Stimulated activated memory B cell treated with anti-CD40 and anti-IgM and Interleukin-4, amounts not matched to agents 10 μg/mL and 1 μg/mL and 100 μg/mL, for 72 hours (primary cell): ENCODE results near the gene MBOAT2.

Experiments used
- ATAC-seq: fragments of 150-1000 bp; cut with Tn5 transposase; 2 replicates; pipeline ENCODE4 v1.10.0; 2021
- H3K27ac Mint-ChIP-seq: one replicate; pipeline ENCODE4 v1.8.0; 2022; ENCODE audit warnings: mild to moderate bottlenecking, mixed read lengths
- H3K27me3 Mint-ChIP-seq: one replicate; pipeline ENCODE4 v1.8.0; 2022; ENCODE audit warnings: mixed read lengths
- H3K36me3 Mint-ChIP-seq: one replicate; pipeline ENCODE4 v1.8.0; 2022; ENCODE audit warnings: mixed read lengths
- H3K4me1 Mint-ChIP-seq: one replicate; pipeline ENCODE4 v1.8.0; 2022; ENCODE audit warnings: mixed read lengths
- H3K4me3 Mint-ChIP-seq: one replicate; pipeline ENCODE4 v1.8.0; 2022; ENCODE audit warnings: mild to moderate bottlenecking, moderate library complexity, mixed read lengths
- H3K9me3 Mint-ChIP-seq: one replicate; pipeline ENCODE4 v1.8.0; 2022; ENCODE audit warnings: mixed read lengths

The MBOAT2 gene

GRCh38 chr2:8858910-8859309, 144.6 kb downstream of the MBOAT2 start:
- Mint-ChIP-seq H3K9me3 (no peaks in the 10 kb centered on the region), H3K36me3 (no peaks in the 10 kb centered on the region), H3K4me1 (no peaks in the 10 kb centered on the region), H3K27ac (no peak overlapping the region), H3K4me3 (no peak overlapping the region), H3K27me3 (no peaks in the 10 kb centered on the region)
- ATAC-seq = no peak

- Mint-ChIP-seq H3K27ac (no peak overlapping the region), H3K9me3 (no peaks in the 10 kb centered on the region), H3K36me3 (no peaks in the 10 kb centered on the region), H3K27me3 (no peaks in the 10 kb centered on the region), H3K4me1 (no peaks in the 10 kb centered on the region), H3K4me3 (no peak overlapping the region)
- no peak for ATAC-seq
Observed at GRCh38 chr2:8858264-8858663, 145.2 kb downstream of the MBOAT2 start.

- Mint-ChIP-seq H3K36me3 (no peaks in the 10 kb centered on the region), H3K9me3 (no peaks in the 10 kb centered on the region), H3K4me1 (no peaks in the 10 kb centered on the region), H3K27ac (no peak overlapping the region), H3K27me3 (no peaks in the 10 kb centered on the region), H3K4me3 (no peak overlapping the region)
- ATAC-seq = no peak
Observed at GRCh38 chr2:8857709-8858108, 145.8 kb downstream of the MBOAT2 start.

DNA sequence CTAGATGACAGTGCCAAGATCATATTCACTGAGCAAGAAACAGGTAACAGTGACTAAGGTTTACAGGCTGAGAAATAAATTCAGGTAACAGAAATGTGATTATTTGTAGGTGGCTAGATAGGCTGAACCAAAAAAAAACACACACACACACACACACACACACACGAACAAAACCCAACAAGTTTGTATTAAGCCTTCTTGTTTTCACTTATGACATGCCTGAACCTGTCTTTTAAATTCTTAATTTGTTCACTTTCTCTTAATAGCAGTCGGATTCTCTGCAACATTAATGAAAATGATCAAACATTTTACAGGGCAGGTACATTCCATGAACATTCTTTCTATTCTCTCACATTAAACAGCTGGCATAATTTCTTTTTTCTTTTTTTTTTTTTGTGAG, 147.3 kb downstream of the MBOAT2 start:
- Mint-ChIP-seq H3K9me3 (no peaks in the 10 kb centered on the region), H3K4me3 (no peak overlapping the region), H3K27ac (no peak overlapping the region), H3K36me3 (no peaks in the 10 kb centered on the region), H3K27me3 (peaks cover 1% of the 10 kb centered on the region), H3K4me1 (no peaks in the 10 kb centered on the region)
- ATAC-seq = no peak

- H3K36me3 Mint-ChIP-seq = no peaks in the 10 kb centered on the region
- H3K27me3 Mint-ChIP-seq = peaks cover 13% of the 10 kb centered on the region
- H3K4me1 Mint-ChIP-seq = no peaks in the 10 kb centered on the region
- ATAC-seq = no peak
- H3K4me3 Mint-ChIP-seq = no peak overlapping the region
- H3K9me3 Mint-ChIP-seq = no peaks in the 10 kb centered on the region
- no peak overlapping the region for H3K27ac Mint-ChIP-seq
Observed at GRCh38 chr2:8855010-8855409, 148.5 kb downstream of the MBOAT2 start.

DNA sequence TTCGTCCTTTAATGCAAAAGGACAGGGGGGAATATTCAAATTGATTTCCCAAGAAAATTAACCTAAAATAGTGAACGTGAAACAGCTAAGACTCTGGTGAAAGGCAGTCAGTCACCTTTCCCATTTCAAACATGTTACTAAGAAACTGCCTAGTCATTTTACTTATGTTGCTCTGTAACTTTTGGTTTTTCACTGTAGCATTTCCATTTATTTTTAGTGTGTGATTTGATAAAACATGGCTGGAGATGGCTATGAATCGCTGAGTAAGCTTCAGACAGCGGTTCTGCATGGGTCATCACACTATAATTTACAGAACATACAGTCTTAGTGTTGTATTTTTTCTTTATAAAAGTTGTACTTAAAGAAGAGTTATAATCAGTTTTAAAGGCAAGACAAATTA, 150.1 kb downstream of the MBOAT2 start:
- Mint-ChIP-seq H3K9me3 (no peaks in the 10 kb centered on the region), H3K36me3 (no peaks in the 10 kb centered on the region)

GRCh38 chr2:8851811-8852560, 151.5 kb downstream of the MBOAT2 start:
- peaks cover 19% of the 10 kb centered on the region for H3K27me3 Mint-ChIP-seq
- H3K36me3 Mint-ChIP-seq = no peaks in the 10 kb centered on the region
- H3K9me3 Mint-ChIP-seq = no peaks in the 10 kb centered on the region
- H3K4me1 Mint-ChIP-seq = no peaks in the 10 kb centered on the region
- no peak overlapping the region for H3K4me3 Mint-ChIP-seq
- H3K27ac Mint-ChIP-seq = no peak overlapping the region
- no peak for ATAC-seq

More for the DNA sequence above, 150.1 kb downstream of the MBOAT2 start:
- H3K4me1 Mint-ChIP-seq = no peaks in the 10 kb centered on the region
- H3K4me3 Mint-ChIP-seq = no peak overlapping the region
- no peak for ATAC-seq
- H3K27ac Mint-ChIP-seq = no peak overlapping the region
- H3K27me3 Mint-ChIP-seq = peaks cover 17% of the 10 kb centered on the region

DNA sequence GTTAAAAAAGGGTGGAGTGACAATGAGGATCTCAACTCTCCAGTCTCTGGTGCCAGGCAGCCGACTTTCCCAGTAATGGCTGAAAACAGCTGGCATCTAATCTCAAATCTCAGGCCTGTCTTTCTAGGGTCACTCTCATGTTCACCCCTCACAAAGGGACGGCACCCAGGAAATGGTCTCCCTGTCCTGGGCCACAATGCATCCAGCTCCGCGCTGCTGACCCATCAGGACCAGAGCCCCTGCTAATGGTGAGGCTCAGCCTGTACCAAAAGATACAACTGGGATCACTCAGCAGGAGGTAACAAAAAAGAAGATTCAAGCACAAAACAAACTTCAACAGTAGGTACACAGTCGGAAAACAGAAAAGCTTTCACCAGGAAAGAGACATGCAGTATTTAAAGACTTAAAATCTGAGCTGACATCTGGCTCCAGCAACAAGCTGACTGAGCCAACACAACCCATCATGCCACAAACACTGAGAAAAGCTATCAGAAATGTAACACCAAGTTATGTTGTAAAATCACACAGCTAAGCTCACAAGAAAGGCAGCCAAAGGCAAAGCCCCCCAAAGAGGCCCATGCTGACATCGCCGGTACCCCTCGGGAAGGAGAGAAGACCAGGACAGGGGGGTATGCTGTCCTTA, 152.5 kb downstream of the MBOAT2 start:
- H3K4me3 Mint-ChIP-seq = no peak overlapping the region
- ATAC-seq = no peak

DNA sequence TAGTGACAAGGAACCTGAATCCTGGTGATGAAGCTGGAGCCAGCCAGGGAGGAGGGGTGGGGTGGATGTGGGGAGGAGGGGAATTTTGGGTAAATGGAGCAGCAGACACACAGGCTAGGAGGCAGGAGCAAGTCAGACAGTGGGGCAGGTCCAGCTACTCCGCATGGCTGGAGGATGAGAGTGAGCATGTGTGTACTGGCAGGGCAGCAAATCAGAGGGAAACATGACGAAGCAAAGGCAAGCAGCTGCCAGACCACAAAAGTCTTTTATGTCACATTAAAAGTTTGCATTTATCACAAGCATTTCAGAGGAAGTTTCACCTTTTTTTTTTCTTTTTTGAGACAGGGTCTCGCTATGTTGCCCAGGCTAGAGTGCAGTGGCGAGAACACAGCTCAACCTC, 154.2 kb downstream of the MBOAT2 start:
- Mint-ChIP-seq H3K4me3 (no peak overlapping the region), H3K9me3 (no peaks in the 10 kb centered on the region), H3K27me3 (peaks cover 46% of the 10 kb centered on the region), H3K4me1 (no peaks in the 10 kb centered on the region), H3K27ac (no peak overlapping the region), H3K36me3 (no peaks in the 10 kb centered on the region)
- no peak for ATAC-seq

More for the DNA sequence above, 152.5 kb downstream of the MBOAT2 start:
- H3K27ac Mint-ChIP-seq = no peak overlapping the region
- no peaks in the 10 kb centered on the region for H3K9me3 Mint-ChIP-seq
- no peaks in the 10 kb centered on the region for H3K4me1 Mint-ChIP-seq
- H3K27me3 Mint-ChIP-seq = peaks cover 29% of the 10 kb centered on the region
- H3K36me3 Mint-ChIP-seq = no peaks in the 10 kb centered on the region

- Mint-ChIP-seq H3K27ac (no peak overlapping the region), H3K4me3 (no peak overlapping the region), H3K36me3 (no peaks in the 10 kb centered on the region), H3K27me3 (peaks cover 52% of the 10 kb centered on the region), H3K9me3 (no peaks in the 10 kb centered on the region), H3K4me1 (no peaks in the 10 kb centered on the region)
- ATAC-seq = no peak
Observed at GRCh38 chr2:8848328-8849100, 155.0 kb downstream of the MBOAT2 start.

DNA sequence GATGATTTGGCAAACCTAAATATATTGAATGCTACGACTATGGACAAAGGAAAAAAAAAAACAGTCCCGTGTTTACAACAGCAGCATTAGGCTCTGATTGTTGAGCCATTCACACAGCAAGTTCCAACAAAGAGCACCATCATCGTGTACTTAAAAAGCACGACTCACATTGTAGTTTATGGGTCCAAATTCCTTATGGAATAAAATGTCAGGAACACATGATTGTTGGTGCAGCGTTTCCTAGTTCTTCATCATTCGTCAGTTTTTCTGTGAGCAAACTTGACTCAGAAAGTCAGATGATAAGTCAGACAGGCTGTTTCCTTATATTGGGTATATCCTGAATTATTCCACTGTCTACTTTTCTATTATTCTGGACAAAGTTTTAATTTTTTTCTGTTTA, 156.1 kb downstream of the MBOAT2 start:
- Mint-ChIP-seq H3K9me3 (no peaks in the 10 kb centered on the region), H3K4me1 (no peaks in the 10 kb centered on the region), H3K36me3 (no peaks in the 10 kb centered on the region), H3K4me3 (no peak overlapping the region), H3K27ac (no peak overlapping the region), H3K27me3 (peaks cover 52% of the 10 kb centered on the region)
- ATAC-seq = no peak

GRCh38 chr2:8841932-8842331, 161.6 kb downstream of the MBOAT2 start:
- no peak overlapping the region for H3K4me3 Mint-ChIP-seq
- H3K27ac Mint-ChIP-seq = no peak overlapping the region
- H3K36me3 Mint-ChIP-seq = peaks cover 6% of the 10 kb centered on the region
- peaks cover 33% of the 10 kb centered on the region for H3K27me3 Mint-ChIP-seq
- ATAC-seq = no peak
- no peaks in the 10 kb centered on the region for H3K9me3 Mint-ChIP-seq
- peaks cover 6% of the 10 kb centered on the region for H3K4me1 Mint-ChIP-seq

DNA sequence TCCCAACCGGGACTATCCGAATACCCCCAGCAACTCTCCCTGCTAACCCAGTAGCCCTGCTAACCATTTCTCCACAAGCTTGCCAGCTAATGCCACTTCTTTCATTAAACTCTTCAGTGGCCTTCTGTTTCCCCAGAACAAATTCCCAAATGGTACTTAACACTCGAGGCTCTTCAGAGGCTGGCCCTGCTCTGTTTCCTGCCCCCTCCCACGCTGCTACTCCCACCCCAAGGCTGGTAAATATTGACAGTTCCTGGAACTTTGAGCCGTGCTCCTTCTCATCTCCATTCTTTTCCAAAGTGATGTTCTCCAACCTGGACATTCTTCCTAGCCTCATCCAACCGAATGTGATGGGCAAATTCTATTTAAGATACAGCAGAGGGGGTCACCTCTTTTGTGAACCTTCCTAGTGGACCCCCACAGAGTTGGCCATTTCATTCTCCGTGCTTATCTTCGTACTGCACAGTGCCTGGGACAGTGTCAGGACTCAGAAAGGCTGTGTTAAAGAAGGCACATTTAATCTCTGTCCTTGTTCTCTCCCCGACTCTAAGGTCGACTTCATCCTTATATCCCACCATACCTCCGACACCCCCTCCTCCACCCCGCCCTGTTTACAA, 162.9 kb downstream of the MBOAT2 start:
- no peak overlapping the region for H3K27ac Mint-ChIP-seq
- peaks cover 19% of the 10 kb centered on the region for H3K27me3 Mint-ChIP-seq
- peaks cover 17% of the 10 kb centered on the region for H3K4me1 Mint-ChIP-seq
- no peaks in the 10 kb centered on the region for H3K9me3 Mint-ChIP-seq
- ATAC-seq = no peak
- no peak overlapping the region for H3K4me3 Mint-ChIP-seq
- peaks cover 6% of the 10 kb centered on the region for H3K36me3 Mint-ChIP-seq

DNA sequence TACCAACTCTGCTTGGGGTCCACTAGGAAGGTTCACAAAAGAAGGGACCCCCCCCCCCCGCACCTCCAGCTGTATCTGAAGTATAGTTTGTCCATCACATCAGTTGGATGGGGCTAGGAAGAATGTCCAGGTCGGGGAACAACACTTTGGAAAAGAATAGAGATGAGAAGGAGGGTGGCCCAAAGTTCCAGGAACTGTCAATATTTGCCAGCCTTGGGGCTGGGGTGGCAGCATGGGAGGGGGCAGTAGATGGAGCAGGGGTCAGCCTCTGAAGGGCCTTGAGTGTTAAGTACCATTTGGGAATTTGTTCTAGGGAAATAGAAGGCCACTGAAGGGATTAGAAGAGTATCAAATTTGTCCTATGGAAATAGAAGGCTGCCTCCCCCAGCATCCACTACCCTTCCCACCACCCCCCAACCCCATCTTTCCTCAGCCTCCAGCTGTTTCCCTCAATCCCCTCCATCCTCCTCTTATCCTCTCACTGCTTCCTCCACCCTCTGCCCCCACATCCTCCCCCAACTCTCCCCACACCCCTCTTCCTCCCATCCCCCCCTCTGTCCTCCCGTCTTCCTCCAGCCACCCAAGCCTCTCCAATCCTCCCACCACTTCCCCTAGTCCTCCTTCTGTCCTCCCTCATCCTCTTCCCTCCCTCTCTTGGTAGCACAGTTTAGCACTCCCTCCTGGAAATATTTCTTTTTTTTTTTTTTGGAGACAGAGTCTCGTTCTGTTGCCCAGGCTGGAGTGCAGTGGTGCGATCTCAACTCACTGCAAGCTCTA, 164.1 kb downstream of the MBOAT2 start:
- no peak overlapping the region for H3K27ac Mint-ChIP-seq
- no peaks in the 10 kb centered on the region for H3K9me3 Mint-ChIP-seq
- H3K4me1 Mint-ChIP-seq = peaks cover 28% of the 10 kb centered on the region
- ATAC-seq = no peak
- no peak overlapping the region for H3K4me3 Mint-ChIP-seq
- H3K27me3 Mint-ChIP-seq = peaks cover 7% of the 10 kb centered on the region
- peaks cover 6% of the 10 kb centered on the region for H3K36me3 Mint-ChIP-seq

- no peak for ATAC-seq
- H3K4me1 Mint-ChIP-seq = peaks cover 36% of the 10 kb centered on the region
Observed at GRCh38 chr2:8837795-8838140, 165.7 kb downstream of the MBOAT2 start.

More at GRCh38 chr2:8837795-8838140, 165.7 kb downstream of the MBOAT2 start:
- H3K27ac Mint-ChIP-seq = peak overlapping the region; percentile 97
- no peaks in the 10 kb centered on the region for H3K27me3 Mint-ChIP-seq
- H3K9me3 Mint-ChIP-seq = no peaks in the 10 kb centered on the region
- peak overlapping the region; percentile 98 for H3K4me3 Mint-ChIP-seq
- peaks cover 6% of the 10 kb centered on the region for H3K36me3 Mint-ChIP-seq
